H1 (cell line): Measurements from ENCODE around the gene ANKRD13C. TPM values are rescaled to one million over a fixed set of nuclear protein-coding genes. Genes with fewer than 3 reads are reported as not detected.

Experiments
- CTCF ChIA-PET: fragments of 300-600 bp; sonication (Branson Sonifier 250); formaldehyde crosslinking; loops from one replicate; lab custom pipeline; 2021; ENCODE audit not compliant: partially characterized antibody; lab: Charles Lee
- POLR2A ChIA-PET: fragments of 300-600 bp; sonication (Branson Sonifier 250); formaldehyde crosslinking; loops from one replicate; lab custom pipeline; 2021; ENCODE audit warnings: inconsistent platforms; ENCODE audit not compliant: partially characterized antibody; lab: Charles Lee
- DNase-seq, 2 experiments: peaks; one replicate each; pipeline versions ENCODE4 v3.0.0 to v3.0.0-alpha.2; 2010 to 2022; ENCODE audit warnings: low spot score in 2 of 2, low read depth in 1 of 2, mixed read lengths in 1 of 2
- FAIRE-seq: peaks from 2 replicates; lab custom pipeline; 2011; peaks lifted over from hg19 to GRCh38; lab: Jason Lieb, UNC
- H2AFZ ChIP-seq: 2 replicates; pipeline ENCODE4 v1.8.1; 2012; ENCODE audit warnings: low read length, inconsistent platforms
- H2AK5ac ChIP-seq: 2 replicates; pipeline ENCODE4 v1.6.1; 2013; ENCODE audit warnings: low read depth, low read length
- H2BK120ac ChIP-seq: replicated peaks from 2 replicates; pipeline ENCODE3; 2013; ENCODE audit warnings: low read depth, low read length, inconsistent platforms
- H2BK12ac ChIP-seq: 2 replicates; pipeline ENCODE4 v1.6.1; 2013; ENCODE audit warnings: low read depth, low read length
- H2BK15ac ChIP-seq: 2 replicates; pipeline ENCODE4 v1.6.1; 2013; ENCODE audit warnings: low read length
- H2BK20ac ChIP-seq: 2 replicates; pipeline ENCODE4 v1.6.1; 2013; ENCODE audit warnings: low read length
- H2BK5ac ChIP-seq: 2 replicates; pipeline ENCODE4 v1.6.1; 2013; ENCODE audit warnings: low read depth, low read length
- H3K14ac ChIP-seq: 2 replicates; pipeline ENCODE4 v1.6.1; 2013; ENCODE audit warnings: inconsistent platforms; ENCODE audit not compliant: insufficient read length
- H3K18ac ChIP-seq: 2 replicates; pipeline ENCODE4 v1.6.1; 2013; ENCODE audit warnings: low read length; ENCODE audit errors: extremely low read depth
- H3K23ac ChIP-seq: 2 replicates; pipeline ENCODE4 v1.6.1; 2013; ENCODE audit warnings: inconsistent platforms; ENCODE audit not compliant: insufficient read length
- H3K23me2 ChIP-seq: 2 replicates; pipeline ENCODE4 v1.6.1; 2013; ENCODE audit warnings: low read depth, low read length
- H3K27ac ChIP-seq: 2 replicates; pipeline ENCODE4 v1.6.1; 2011; ENCODE audit warnings: low read depth, low read length, inconsistent platforms
- H3K27me3 ChIP-seq, 4 experiments: replicated peaks in 1 of 4; 1 replicate in 1 of 4; 2 replicates in 3 of 4; pipeline versions ENCODE4 v1.6.1 to v1.8.1; 2011 to 2013; ENCODE audit warnings: low read length in 3 of 4, mild to moderate bottlenecking in 3 of 4, inconsistent platforms in 2 of 4, mixed read lengths in 2 of 4, moderate library complexity in 1 of 4; ENCODE audit not compliant: control insufficient read depth in 3 of 4, insufficient read depth in 3 of 4; ENCODE audit errors: extremely low read depth in 1 of 4
- H3K36me3 ChIP-seq, 4 experiments: 2 replicates each; pipeline versions ENCODE4 v1.6.1 to v1.8.1; 2011 to 2013; ENCODE audit warnings: mild to moderate bottlenecking in 4 of 4, low read length in 3 of 4, moderate library complexity in 2 of 4, control low read depth in 1 of 4, inconsistent platforms in 1 of 4; ENCODE audit not compliant: insufficient read depth in 4 of 4, control insufficient read depth in 2 of 4
- H3K4ac ChIP-seq: replicated peaks from 2 replicates; pipeline ENCODE3; 2013; ENCODE audit warnings: low read length, low read depth, mixed read lengths, inconsistent platforms; ENCODE audit not compliant: insufficient read length
- H3K4me1 ChIP-seq, 4 experiments: replicated peaks in 1 of 4; 1 replicate in 1 of 4; 2 replicates in 3 of 4; pipeline versions ENCODE4 v1.6.1 to v1.8.1; 2011 to 2013; ENCODE audit warnings: low read length in 3 of 4, inconsistent platforms in 2 of 4, mixed read lengths in 1 of 4; ENCODE audit not compliant: insufficient read depth in 4 of 4, control insufficient read depth in 3 of 4
- H3K4me2 ChIP-seq, 2 experiments: 2 replicates each; pipeline versions ENCODE4 v1.6.1 to v1.8.1; 2011 to 2013; ENCODE audit warnings: low read depth in 2 of 2, low read length in 2 of 2, control low read depth in 1 of 2, inconsistent platforms in 1 of 2, mild to moderate bottlenecking in 1 of 2; ENCODE audit not compliant: insufficient read depth in 1 of 2
- H3K4me3 ChIP-seq, 4 experiments: fragments of 200-600, 300-600 bp in 1 of 4; sonication (generic), shearing (Covaris generic), sonication (Bioruptor Twin) in 1 of 4; 2 replicates each; pipeline versions ENCODE4 v1.5.1 to v1.8.1; 2011 to 2016; ENCODE audit warnings: low read length in 4 of 4, low read depth in 3 of 4, control low read depth in 2 of 4, inconsistent platforms in 2 of 4, mild to moderate bottlenecking in 2 of 4, mixed read lengths in 1 of 4, moderate library complexity in 1 of 4; ENCODE audit not compliant: insufficient read depth in 2 of 4; ENCODE audit errors: extremely low read depth in 1 of 4
- H3K56ac ChIP-seq: replicated peaks from 2 replicates; pipeline ENCODE3; 2013; ENCODE audit warnings: low read depth, mild to moderate bottlenecking, mixed read lengths, low read length, inconsistent platforms; ENCODE audit not compliant: insufficient read length
- H3K79me1 ChIP-seq: 2 replicates; pipeline ENCODE4 v1.6.1; 2013; ENCODE audit warnings: low read depth, low read length, control low read depth
- H3K79me2 ChIP-seq, 2 experiments: 2 replicates each; pipeline versions ENCODE4 v1.6.1 to v1.8.1; 2012 to 2013; ENCODE audit warnings: low read length in 2 of 2, mild to moderate bottlenecking in 2 of 2, inconsistent platforms in 1 of 2; ENCODE audit not compliant: insufficient read depth in 2 of 2, control insufficient read depth in 1 of 2
- H3K9ac ChIP-seq, 4 experiments: replicated peaks in 1 of 4; 1 replicate in 1 of 4; 2 replicates in 3 of 4; pipeline versions ENCODE4 v1.6.1 to v1.8.1; 2011 to 2013; ENCODE audit warnings: low read depth in 3 of 4, low read length in 3 of 4, control low read depth in 2 of 4, mild to moderate bottlenecking in 2 of 4, moderate library complexity in 2 of 4, inconsistent platforms in 1 of 4; ENCODE audit errors: extremely low read depth in 1 of 4
- H3K9me3 ChIP-seq, 2 experiments: 2 replicates each; pipeline versions ENCODE4 v1.6.1 to v1.8.1; 2012 to 2013; ENCODE audit warnings: mild to moderate bottlenecking in 2 of 2, moderate library complexity in 2 of 2, control low read depth in 1 of 2, inconsistent platforms in 1 of 2, low read depth in 1 of 2, low read length in 1 of 2, mixed read lengths in 1 of 2; ENCODE audit not compliant: insufficient read depth in 2 of 2
- H4K20me1 ChIP-seq, 2 experiments: replicated peaks in 1 of 2; 2 replicates each; pipeline versions ENCODE3 to v1.8.1; 2011 to 2013; ENCODE audit warnings: inconsistent platforms in 2 of 2, low read length in 2 of 2, mild to moderate bottlenecking in 1 of 2; ENCODE audit not compliant: insufficient read depth in 2 of 2, control insufficient read depth in 1 of 2
- H4K5ac ChIP-seq: 2 replicates; pipeline ENCODE4 v1.6.1; 2013; ENCODE audit warnings: low read length, low read depth, mixed read lengths, inconsistent platforms; ENCODE audit not compliant: insufficient read length
- H4K8ac ChIP-seq: 2 replicates; pipeline ENCODE4 v1.8.0; 2013; ENCODE audit warnings: mild to moderate bottlenecking, moderate library complexity, low read length, inconsistent platforms; ENCODE audit not compliant: insufficient read depth; ENCODE audit errors: extremely low read depth
- H4K91ac ChIP-seq: replicated peaks from 2 replicates; pipeline ENCODE3; 2013; ENCODE audit warnings: low read length, mixed read lengths, inconsistent platforms; ENCODE audit not compliant: insufficient read length
- ATF3 ChIP-seq: IDR thresholded peaks from 2 replicates; pipeline ENCODE4 v1.6.1; 2011; ENCODE audit warnings: low read depth, mild to moderate bottlenecking, low read length; ENCODE audit not compliant: insufficient read depth
- BRCA1 ChIP-seq: IDR thresholded peaks from 2 replicates; pipeline ENCODE4 v1.6.1; 2012; ENCODE audit warnings: low read depth, low read length, improper control_type of control experiment
- CBX8 ChIP-seq: fragments of 300-800, 300-1000 bp; sonication (generic); IDR thresholded peaks from 2 replicates; pipeline ENCODE4 v1.7.1; 2016; ENCODE audit warnings: low read depth, low read length, borderline replicate concordance
- E2F6 ChIP-seq: IDR thresholded peaks from 2 replicates; pipeline ENCODE4 v1.6.1; 2012; ENCODE audit warnings: inconsistent platforms
- HDAC2 ChIP-seq, 2 experiments: fragments of 300-600 bp in 1 of 2; sonication (generic) in 1 of 2; IDR thresholded peaks; 2 replicates each; pipeline ENCODE4 v1.6.1; 2011 to 2012; ENCODE audit warnings: low read depth in 2 of 2, low read length in 2 of 2, mild to moderate bottlenecking in 2 of 2, moderate library complexity in 2 of 2, borderline replicate concordance in 1 of 2, inconsistent platforms in 1 of 2
- NANOG ChIP-seq: IDR thresholded peaks from 2 replicates; pipeline ENCODE4 v1.6.1; 2011; ENCODE audit warnings: low read length, low read depth, mild to moderate bottlenecking, inconsistent platforms; ENCODE audit not compliant: insufficient read depth, poor library complexity, severe bottlenecking
- NRF1 ChIP-seq: IDR thresholded peaks from 2 replicates; pipeline ENCODE4 v1.6.1; 2011; ENCODE audit warnings: mild to moderate bottlenecking, low read depth, low read length, improper control_type of control experiment
- POLR2A ChIP-seq, 2 experiments: IDR thresholded peaks; 1 replicate in 1 of 2; 2 replicates in 1 of 2; pipeline ENCODE4 v1.6.1; 2011; ENCODE audit warnings: low read depth in 2 of 2, low read length in 2 of 2, mild to moderate bottlenecking in 2 of 2; ENCODE audit errors: control extremely low read depth in 1 of 2
- POU5F1 ChIP-seq: IDR thresholded peaks from 2 replicates; pipeline ENCODE4 v1.6.1; 2011; ENCODE audit warnings: low read depth, mild to moderate bottlenecking, low read length, moderate library complexity
- SIRT6 ChIP-seq: IDR thresholded peaks from one replicate; pipeline ENCODE4 v1.7.1; 2012; ENCODE audit warnings: low read length, inconsistent platforms
- SP2 ChIP-seq: IDR thresholded peaks from 2 replicates; pipeline ENCODE4 v1.6.1; 2012; ENCODE audit warnings: mild to moderate bottlenecking, low read length, inconsistent platforms
- TAF1 ChIP-seq: IDR thresholded peaks from 2 replicates; pipeline ENCODE4 v1.6.1; 2011; ENCODE audit warnings: mild to moderate bottlenecking, low read depth, low read length
- WGBS, 2 experiments: shearing (Covaris generic) in 1 of 2; methylation state at CpG; one replicate each; pipeline versions ENCODE4 v1.1.6 to v1.1.7; 2013 to 2015; ENCODE audit warnings: low lambda C conversion rate in 2 of 2, mixed read lengths in 2 of 2, inconsistent platforms in 1 of 2, low coverage in 1 of 2, missing lambda C conversion rate in 1 of 2; ENCODE audit not compliant: insufficient replicate concordance in 2 of 2, insufficient coverage in 1 of 2, insufficient read length in 1 of 2; ENCODE audit errors: extremely low coverage in 1 of 2, missing lambda C conversion rate in 1 of 2; 5-methylcytosine and 5-hydroxymethylcytosine counted together
- polyA plus RNA-seq, 7 experiments: library from polyadenylated mRNA; depleted of rRNA in 3 of 7; stranded (reverse) in 5 of 7; unstranded in 2 of 7; fragments of >200 nt in 5 of 7; fragments of 200-250 nt in 2 of 7; gene quantifications; 1 replicate in 5 of 7; 2 replicates in 1 of 7; 4 replicates in 1 of 7; pipeline versions ENCODE4 v1.2.1 to v1.2.3, GENCODE V29; 2011 to 2013; ENCODE audit warnings: missing spikeins in 2 of 7, mixed read lengths in 2 of 7
- total RNA-seq: library from RNA; stranded (reverse); fragmentation: NEBNext Ultra II Directional; extraction: Animal tissue kit (Norgen Biotek cat#: 25700); gene quantifications from 2 replicates; pipeline ENCODE4 v1.2.1, GENCODE V29; 2021

ANKRD13C gene
- total and polyA plus RNA-seq, 2 of the 8 experiments (the other 6 are each of a cell fraction or from before 2014, with no cell fraction given): 4.8 to 21.7 TPM

- ChIA-PET CTCF (interaction anchor here (0.8 to 1.4 kb wide), 3 partner anchors 9 to 142 kb away, joined by 3 to 5 read pairs (median 4); no protein-coding TSS in a partner anchor), POLR2A (interaction anchor here (1.0 to 6.9 kb wide), 5 partner anchors 24 to 35 kb away, joined by 3 to 50 read pairs (median 3); partner anchors contain the start of genes ANKRD13C and CTH)
- no peak overlapping the region for H3K4me3 ChIP-seq
- H3K56ac ChIP-seq: no peak overlapping the region
- H2AK5ac ChIP-seq: no peak overlapping the region
- no peak overlapping the region; the same call in 1 of the 2 replicates for H2BK15ac ChIP-seq
- H3K14ac ChIP-seq: no peak overlapping the region
- no peaks in the 10 kb centered on the region for H3K23me2 ChIP-seq
- no peaks in the 10 kb centered on the region for H3K79me2 ChIP-seq
- DNase-seq: no peak
- no peak overlapping the region for H2BK120ac ChIP-seq
- H3K27me3 ChIP-seq: no peaks in the 10 kb centered on the region
- H3K36me3 ChIP-seq: no peaks in the 10 kb centered on the region
- H3K4me2 ChIP-seq: no peak overlapping the region
- no peak overlapping the region for H3K18ac ChIP-seq
- no peak for FAIRE-seq
- H2BK5ac ChIP-seq: no peak overlapping the region
- H4K91ac ChIP-seq: no peak overlapping the region
- H4K8ac ChIP-seq: no peak overlapping the region
- H3K9ac ChIP-seq: no peak overlapping the region
- no peak overlapping the region for H3K27ac ChIP-seq
- no peak overlapping the region for H4K5ac ChIP-seq
- no peak overlapping the region for H2BK20ac ChIP-seq
- H3K4me1 ChIP-seq: no peaks in the 10 kb centered on the region
- H3K79me1 ChIP-seq: no peaks in the 10 kb centered on the region
- H2AFZ ChIP-seq: no peak overlapping the region; the same call in 1 of the 2 replicates
- WGBS, 2 experiments: 91% methylated on average over 5 of the region's 5 CpGs; no CpG with 5 or more reads in 1 of the 2 experiments
- no peak overlapping the region for H2BK12ac ChIP-seq
- no peak overlapping the region for H3K23ac ChIP-seq
- H3K9me3 ChIP-seq: no peaks in the 10 kb centered on the region
- H3K4ac ChIP-seq: no peak overlapping the region
- H4K20me1 ChIP-seq: no peaks in the 10 kb centered on the region
- TF ChIP-seq NRF1: no peak
- no peak for TF ChIP-seq NANOG
- TF ChIP-seq ATF3: no peak
- no peak for TF ChIP-seq SIRT6
- no peak for TF ChIP-seq E2F6
- TF ChIP-seq TAF1: no peak
- no peak for TF ChIP-seq SP2
- no peak for TF ChIP-seq POLR2A (IDR thresholded peaks at IDR 0.05; ENCODE audit: control extremely low read depth in 1 of 2, low read depth in 2 of 2, low read length in 2 of 2)
- TF ChIP-seq BRCA1: no peak
- no peak for TF ChIP-seq POU5F1
- no peak for TF ChIP-seq HDAC2 (IDR thresholded peaks at IDR 0.05; ENCODE audit: borderline replicate concordance in 1 of 2, low read depth in 2 of 2, low read length in 2 of 2)
- TF ChIP-seq CBX8: no peak
Observed at GRCh38 chr1:70387507-70387906, 33.0 kb upstream of the ANKRD13C start.
